BLaER1 treated with 17β-estradiol and CSF1 and Interleukin-3, amounts not matched to agents 10 nM and 100 nM (cell line): Measurements from ENCODE around the gene CYP4F3.

ENCODE experiments used
- H3K27ac ChIP-seq, 11 experiments: shearing (Covaris generic); formaldehyde crosslinking; 2 replicates each; pipeline ENCODE4 v1.8.1; 2022
- H3K27me3 ChIP-seq, 11 experiments: shearing (Covaris generic); formaldehyde crosslinking; 2 replicates each; pipeline ENCODE4 v1.8.1; 2022
- H3K36me3 ChIP-seq, 11 experiments: shearing (Covaris generic); formaldehyde crosslinking; 2 replicates each; pipeline ENCODE4 v1.8.1; 2022
- H3K4me1 ChIP-seq, 10 experiments: shearing (Covaris generic); formaldehyde crosslinking; 2 replicates each; pipeline ENCODE4 v1.8.1; 2022
- H3K4me2 ChIP-seq, 11 experiments: shearing (Covaris generic); formaldehyde crosslinking; 2 replicates each; pipeline ENCODE4 v1.8.1; 2022
- H3K4me3 ChIP-seq, 10 experiments: shearing (Covaris generic); formaldehyde crosslinking; 2 replicates each; pipeline ENCODE4 v1.8.1; 2022
- H3K9ac ChIP-seq, 11 experiments: shearing (Covaris generic); formaldehyde crosslinking; 2 replicates each; pipeline ENCODE4 v1.8.1; 2022
- H3K9me3 ChIP-seq, 11 experiments: shearing (Covaris generic); formaldehyde crosslinking; replicated peaks in 1 of 11; 2 replicates each; pipeline ENCODE4 v1.8.1; 2022
- H4K20me1 ChIP-seq, 11 experiments: shearing (Covaris generic); formaldehyde crosslinking; 2 replicates each; pipeline ENCODE4 v1.8.1; 2022
- Cebpa-rat ChIP-seq, 11 experiments: shearing (Covaris generic); IDR thresholded peaks; 2 replicates each; pipeline ENCODE4 v1.8.1; 2022

CYP4F3 gene

DNA sequence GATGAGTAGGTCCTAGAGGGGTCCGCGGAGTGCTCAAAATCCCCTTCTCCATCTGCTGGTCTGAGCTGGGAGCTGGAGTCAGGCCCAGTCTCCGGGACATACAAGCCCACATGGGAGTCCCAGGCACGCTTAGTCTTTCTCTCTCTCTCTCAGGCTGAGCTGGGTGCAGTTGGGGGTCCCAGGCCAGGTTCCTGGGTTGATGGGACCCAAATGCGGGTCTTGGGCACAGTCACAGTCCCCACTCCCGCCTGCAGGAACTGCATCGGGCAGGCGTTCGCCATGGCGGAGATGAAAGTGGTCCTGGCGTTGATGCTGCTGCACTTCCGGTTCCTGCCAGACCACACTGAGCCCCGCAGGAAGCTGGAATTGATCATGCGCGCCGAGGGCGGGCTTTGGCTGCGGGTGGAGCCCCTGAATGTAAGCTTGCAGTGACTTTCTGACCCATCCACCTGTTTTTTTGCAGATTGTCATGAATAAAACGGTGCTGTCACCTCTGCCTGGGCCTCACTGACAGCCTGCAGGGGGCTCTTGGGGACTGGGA is 56.0 kb downstream of the CYP4F3 start:
- Histone ChIP-seq H3K9ac (peak overlapping the region in 6 of 11 experiments; percentile 18 to 54 (median 36); a peak in 9 of 22 replicates), H3K4me2 (peak overlapping the region; percentile 62 to 91 (median 79)), H3K9me3 (peaks cover 20 to 35% (median 30%) of the 10 kb centered on the region in 11 experiments), H3K4me1 (peaks cover 7 to 23% (median 18%) of the 10 kb centered on the region in 10 experiments; a peak in 19 of 20 replicates), H3K36me3 (no peaks in the 10 kb centered on the region), H3K4me3 (peak overlapping the region; percentile 5 to 66 (median 53); a peak in 18 of 20 replicates), H3K27me3 (no peaks in the 10 kb centered on the region), H4K20me1 (no peaks in the 10 kb centered on the region), H3K27ac (peak overlapping the region in 9 of 11 experiments; percentile 48 to 77 (median 66); a peak in 17 of 22 replicates)
- TF ChIP-seq Cebpa-rat (IDR thresholded peaks at IDR 0.05) = no peak

DNA sequence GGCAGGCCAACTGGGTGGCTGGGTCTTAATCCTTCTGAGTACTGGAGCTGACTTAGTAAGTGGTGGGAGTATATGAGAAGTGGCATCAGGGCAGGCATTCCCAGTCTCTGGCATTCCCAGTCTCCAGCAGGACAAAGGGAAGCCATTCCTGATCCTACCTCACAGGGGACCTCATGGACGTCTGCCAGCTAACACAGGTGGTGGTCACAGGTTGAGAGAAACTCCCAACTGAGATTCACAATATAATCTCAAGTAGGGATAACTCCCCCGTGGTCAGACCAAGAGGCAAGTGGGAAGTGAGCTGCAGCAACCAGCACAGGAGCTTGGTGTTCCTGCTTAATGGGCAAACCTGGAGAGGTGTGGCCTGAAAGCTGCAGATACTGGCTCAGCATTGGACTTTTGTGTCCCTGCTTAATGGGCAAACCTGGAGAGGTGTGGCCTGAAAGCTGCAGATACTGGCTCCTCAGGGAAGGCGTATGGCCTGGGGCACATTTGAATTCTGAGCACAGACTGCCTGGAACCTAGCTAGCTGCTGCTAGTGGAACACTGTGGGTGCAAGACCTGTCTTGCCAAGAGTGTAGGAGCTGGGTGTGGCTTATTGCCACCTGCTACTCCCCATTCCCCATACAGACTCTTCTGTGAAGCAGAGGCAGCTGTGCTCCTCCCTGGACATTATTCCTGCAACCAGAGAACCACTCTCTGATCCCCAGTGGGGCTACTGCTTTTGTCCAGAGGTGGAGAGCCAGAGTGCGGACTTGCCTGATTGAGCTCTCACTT is 61.2 kb downstream of the CYP4F3 start:
- H3K27me3 ChIP-seq = no peaks in the 10 kb centered on the region
- no peak overlapping the region; a peak in 1 of 22 replicates for H3K9ac ChIP-seq
- peak overlapping the region in 6 of 11 experiments; percentile 34 to 59 (median 50); a peak in 9 of 22 replicates for H3K27ac ChIP-seq
- no peaks in the 10 kb centered on the region for H3K36me3 ChIP-seq
- no peak overlapping the region for H3K4me3 ChIP-seq
- peaks cover 2 to 12% (median 5%) of the 10 kb centered on the region in 11 experiments; a peak in 15 of 22 replicates for H3K9me3 ChIP-seq
- H4K20me1 ChIP-seq = no peaks in the 10 kb centered on the region
- H3K4me2 ChIP-seq = peak overlapping the region; percentile 33 to 71 (median 56); a peak in 19 of 22 replicates
- H3K4me1 ChIP-seq = peaks cover 14 to 32% (median 26%) of the 10 kb centered on the region in 10 experiments
- TF ChIP-seq Cebpa-rat (IDR thresholded peaks at IDR 0.05) = no peak

DNA sequence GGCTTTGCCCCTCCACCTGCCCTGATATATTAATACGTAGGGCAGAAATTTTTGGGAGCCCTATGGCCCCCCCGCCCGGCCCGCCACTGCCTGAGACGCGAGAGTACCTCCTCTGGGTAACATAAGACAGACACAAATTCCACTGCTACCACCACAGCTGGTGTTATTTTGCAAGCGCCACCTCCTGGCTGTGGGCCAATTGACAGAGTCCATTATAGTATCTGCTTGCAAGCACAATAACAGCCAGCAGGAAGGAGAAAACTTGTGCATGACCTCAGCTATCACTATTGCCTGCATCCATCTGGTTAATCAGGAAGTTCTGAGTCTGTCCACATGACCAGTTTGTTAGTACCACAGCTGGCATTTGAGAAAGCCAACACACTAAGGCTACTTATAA is 61.8 kb downstream of the CYP4F3 start:
- H4K20me1 ChIP-seq = no peaks in the 10 kb centered on the region
- H3K27me3 ChIP-seq = no peaks in the 10 kb centered on the region
- peak overlapping the region in 1 of 11 experiments; percentile 25; a peak in 1 of 22 replicates for H3K9ac ChIP-seq
- H3K27ac ChIP-seq = peak overlapping the region in 8 of 11 experiments; percentile 14 to 67 (median 54); a peak in 12 of 22 replicates
- H3K36me3 ChIP-seq = no peaks in the 10 kb centered on the region
- TF ChIP-seq Cebpa-rat (IDR thresholded peaks at IDR 0.05) = no peak
- H3K4me2 ChIP-seq = peak overlapping the region; percentile 33 to 71 (median 56)
- no peak overlapping the region for H3K4me3 ChIP-seq
- H3K9me3 ChIP-seq = peaks cover 0 to 13% (median 4%) of the 10 kb centered on the region in 11 experiments; a peak in 6 of 22 replicates
- peaks cover 12 to 27% (median 21%) of the 10 kb centered on the region in 10 experiments for H3K4me1 ChIP-seq
